Mononuclear cell (primary cell): Measurements from ENCODE around the gene NEBL. TPM values are rescaled to one million over a fixed set of nuclear protein-coding genes. Genes with fewer than 3 reads are reported as not detected.
"Not testable (repeated sequence)": the region's sequence is repeated elsewhere in the genome, so short reads cannot be mapped to it uniquely, and the experiment has no call there.

Source experiments
- H3K27me3 ChIP-seq: 2 replicates; pipeline ENCODE4 v1.6.0; 2011; ENCODE audit warnings: low read length, control low read depth; ENCODE audit not compliant: insufficient read depth
- H3K4me1 ChIP-seq: 2 replicates; pipeline ENCODE4 v1.5.1; 2011; ENCODE audit warnings: mild to moderate bottlenecking, low read length, control low read depth; ENCODE audit not compliant: insufficient read depth
- H3K4me3 ChIP-seq: 2 replicates; pipeline ENCODE4 v1.5.1; 2011; ENCODE audit warnings: mild to moderate bottlenecking, low read length, moderate library complexity
- H3K9me3 ChIP-seq: 2 replicates; pipeline ENCODE4 v1.5.1; 2011; ENCODE audit warnings: low read depth, mild to moderate bottlenecking, control low read depth, low read length
- total RNA-seq: library from RNA; depleted of rRNA; stranded (reverse); fragments of >200 nt; gene quantifications from one replicate; pipeline ENCODE4 v1.2.3, GENCODE V29; 2012

Gene NEBL
- total RNA-seq, result 0.10 TPM

- Histone ChIP-seq H3K27me3 (no peaks in the 10 kb centered on the region), H3K9me3 (no peaks in the 10 kb centered on the region), H3K4me1 (no peaks in the 10 kb centered on the region), H3K4me3 (no peak within 1 kb of the TSS)
These were observed at the start of gene NEBL for GRCh38 chr10:20897146-20897825. TSS of gene NEBL (minus strand) at chr10:20897311. CDS start at chr10:20897205, 106 bp downstream.

- no peak overlapping the region for H3K4me3 ChIP-seq
- no peaks in the 10 kb centered on the region for H3K27me3 ChIP-seq
- H3K9me3 ChIP-seq, result no peaks in the 10 kb centered on the region
- no peaks in the 10 kb centered on the region for H3K4me1 ChIP-seq
These were observed 48.6 kb upstream of the NEBL start for GRCh38 chr10:20945546-20946332.

GRCh38 chr10:20944789-20945502 lies 47.8 kb upstream of the NEBL start:
- Histone ChIP-seq H3K9me3 (no peaks in the 10 kb centered on the region), H3K4me3 (no peak overlapping the region), H3K27me3 (no peaks in the 10 kb centered on the region), H3K4me1 (no peaks in the 10 kb centered on the region)

GRCh38 chr10:20939414-20939813 lies 42.3 kb upstream of the NEBL start:
- H3K27me3 ChIP-seq, H3K9me3 ChIP-seq, H3K4me3 ChIP-seq, H3K4me1 ChIP-seq: not testable (repeated sequence)

- Histone ChIP-seq H3K9me3 (no peaks in the 10 kb centered on the region), H3K27me3 (no peaks in the 10 kb centered on the region), H3K4me1 (no peaks in the 10 kb centered on the region), H3K4me3 (no peak overlapping the region)
These were observed 39.3 kb upstream of the NEBL start for GRCh38 chr10:20936396-20936795.

- Histone ChIP-seq H3K9me3 (no peaks in the 10 kb centered on the region), H3K4me1 (no peaks in the 10 kb centered on the region), H3K27me3 (no peaks in the 10 kb centered on the region), H3K4me3 (no peak overlapping the region)
These were observed 38.8 kb upstream of the NEBL start for GRCh38 chr10:20935931-20936330.

- H3K4me1 ChIP-seq, result no peaks in the 10 kb centered on the region
- no peaks in the 10 kb centered on the region for H3K27me3 ChIP-seq
- no peak overlapping the region for H3K4me3 ChIP-seq
- no peaks in the 10 kb centered on the region for H3K9me3 ChIP-seq
These were observed 38.2 kb upstream of the NEBL start for GRCh38 chr10:20935301-20935700.

GRCh38 chr10:20933705-20934104 lies 36.6 kb upstream of the NEBL start:
- Histone ChIP-seq H3K27me3 (no peaks in the 10 kb centered on the region), H3K4me1 (no peaks in the 10 kb centered on the region), H3K4me3 (no peak overlapping the region), H3K9me3 (no peaks in the 10 kb centered on the region)

- no peaks in the 10 kb centered on the region for H3K27me3 ChIP-seq
- H3K9me3 ChIP-seq, result no peaks in the 10 kb centered on the region
- no peaks in the 10 kb centered on the region for H3K4me1 ChIP-seq
- no peak overlapping the region for H3K4me3 ChIP-seq
These were observed 35.6 kb upstream of the NEBL start for GRCh38 chr10:20932606-20933126.

- no peaks in the 10 kb centered on the region for H3K9me3 ChIP-seq
- no peak overlapping the region for H3K4me3 ChIP-seq
- H3K4me1 ChIP-seq, result no peaks in the 10 kb centered on the region
- no peaks in the 10 kb centered on the region for H3K27me3 ChIP-seq
These were observed 34.2 kb upstream of the NEBL start for GRCh38 chr10:20931156-20931795.

- no peaks in the 10 kb centered on the region for H3K4me1 ChIP-seq
- no peak overlapping the region for H3K4me3 ChIP-seq
- H3K27me3 ChIP-seq, result no peaks in the 10 kb centered on the region
- no peaks in the 10 kb centered on the region for H3K9me3 ChIP-seq
These were observed 30.3 kb upstream of the NEBL start for GRCh38 chr10:20927456-20927855.

GRCh38 chr10:20922451-20922850 lies 25.3 kb upstream of the NEBL start:
- no peaks in the 10 kb centered on the region for H3K27me3 ChIP-seq
- H3K4me3 ChIP-seq, result no peak overlapping the region
- no peaks in the 10 kb centered on the region for H3K9me3 ChIP-seq
- no peaks in the 10 kb centered on the region for H3K4me1 ChIP-seq

- no peaks in the 10 kb centered on the region for H3K9me3 ChIP-seq
- H3K4me3 ChIP-seq, result no peak overlapping the region
- H3K4me1 ChIP-seq, result no peaks in the 10 kb centered on the region
- no peaks in the 10 kb centered on the region for H3K27me3 ChIP-seq
These were observed 24.9 kb upstream of the NEBL start for GRCh38 chr10:20922033-20922432.

GRCh38 chr10:20920061-20920460 lies 22.9 kb upstream of the NEBL start:
- Histone ChIP-seq H3K4me3 (no peak overlapping the region), H3K27me3 (no peaks in the 10 kb centered on the region), H3K9me3 (no peaks in the 10 kb centered on the region), H3K4me1 (no peaks in the 10 kb centered on the region)

- H3K27me3 ChIP-seq, result no peaks in the 10 kb centered on the region
- no peaks in the 10 kb centered on the region for H3K4me1 ChIP-seq
- H3K9me3 ChIP-seq, result no peaks in the 10 kb centered on the region
- no peak overlapping the region for H3K4me3 ChIP-seq
These were observed 22.4 kb upstream of the NEBL start for GRCh38 chr10:20919481-20919880.
